Neural progenitor cell (in vitro differentiated cells): ENCODE measurements around the gene SPATA16. TPM values are rescaled to one million over a fixed set of nuclear protein-coding genes. Genes with fewer than 3 reads are reported as not detected.
A peak's percentile ranks its signal among the peaks of the same experiment; 100 is the strongest.

Source experiments
- DNase-seq: peaks from one replicate; pipeline ENCODE4 v3.0.0-alpha.2; 2016; ENCODE audit warnings: low spot score
- H2AFZ ChIP-seq: fragments of 200-600 bp; sonication (generic); replicated peaks from 2 replicates; pipeline ENCODE4 v1.6.1; 2016; ENCODE audit warnings: antibody characterized with exemption
- H3F3A ChIP-seq: fragments of 200-600 bp; sonication (generic); 2 replicates; pipeline ENCODE4 v1.6.1; 2016; ENCODE audit warnings: antibody characterized with exemption, low read depth
- H3K27ac ChIP-seq: fragments of 200-600 bp; sonication (generic); 2 replicates; pipeline ENCODE4 v1.5.1; 2016; ENCODE audit warnings: mild to moderate bottlenecking
- H3K27me3 ChIP-seq: fragments of 200-600 bp; sonication (generic); 2 replicates; pipeline ENCODE4 v1.6.1; 2016; ENCODE audit warnings: mild to moderate bottlenecking, moderate library complexity
- H3K36me3 ChIP-seq: fragments of 200-600 bp; sonication (generic); 2 replicates; pipeline ENCODE4 v1.5.1; 2016
- H3K4me1 ChIP-seq: fragments of 200-600 bp; sonication (generic); 2 replicates; pipeline ENCODE4 v1.6.1; 2016; ENCODE audit warnings: mixed run types
- H3K4me2 ChIP-seq: fragments of 200-600 bp; sonication (generic); 2 replicates; pipeline ENCODE4 v1.6.1; 2016
- H3K4me3 ChIP-seq: fragments of 200-600 bp; sonication (generic); 2 replicates; pipeline ENCODE4 v1.5.1; 2016
- H3K79me2 ChIP-seq: fragments of 200-600 bp; sonication (generic); 2 replicates; pipeline ENCODE4 v1.6.1; 2016; ENCODE audit warnings: low read depth
- H3K9ac ChIP-seq: fragments of 200-600 bp; sonication (generic); 2 replicates; pipeline ENCODE4 v1.6.1; 2016
- H3K9me3 ChIP-seq: fragments of 200-600 bp; sonication (generic); 2 replicates; pipeline ENCODE4 v1.5.1; 2016; ENCODE audit warnings: low read depth
- H4K20me1 ChIP-seq: fragments of 200-600 bp; sonication (generic); 2 replicates; pipeline ENCODE4 v1.6.1; 2016; ENCODE audit warnings: low read depth
- H3K27ac Mint-ChIP-seq: 3 replicates; pipeline ENCODE4 v1.8.0; 2021; ENCODE audit warnings: mixed read lengths
- H3K27me3 Mint-ChIP-seq: 2 replicates; pipeline ENCODE4 v1.8.0; 2022; ENCODE audit warnings: low read depth, mild to moderate bottlenecking, inconsistent platforms, moderate library complexity, mixed read lengths; ENCODE audit not compliant: insufficient read depth
- H3K36me3 Mint-ChIP-seq: 3 replicates; pipeline ENCODE4 v1.8.0; 2021; ENCODE audit warnings: mixed read lengths
- H3K4me1 Mint-ChIP-seq: 3 replicates; pipeline ENCODE4 v1.8.0; 2021; ENCODE audit warnings: mixed read lengths
- H3K4me3 Mint-ChIP-seq: 3 replicates; pipeline ENCODE4 v1.8.0; 2021; ENCODE audit warnings: mild to moderate bottlenecking, moderate library complexity, mixed read lengths
- H3K9me3 Mint-ChIP-seq: 3 replicates; pipeline ENCODE4 v1.8.0; 2020; ENCODE audit warnings: mixed read lengths
- CTCF ChIP-seq: fragments of 200-600 bp; sonication (generic); IDR thresholded peaks from 2 replicates; pipeline ENCODE4 v1.5.1; 2017; ENCODE audit warnings: antibody characterized with exemption, mild to moderate bottlenecking
- EZH2 ChIP-seq: fragments of 200-600 bp; sonication (generic); IDR thresholded peaks from 2 replicates; pipeline ENCODE4 v1.6.1; 2017; ENCODE audit warnings: antibody characterized with exemption, mild to moderate bottlenecking, moderate library complexity
- EZH2phosphoT487 ChIP-seq: fragments of 200-600 bp; sonication (generic); IDR thresholded peaks from 2 replicates; pipeline ENCODE4 v1.6.1; 2017; ENCODE audit warnings: antibody characterized with exemption
- total RNA-seq: library from RNA; depleted of rRNA; stranded (reverse); fragments of >200 nt; gene quantifications from 2 replicates; pipeline ENCODE4 v1.2.3, GENCODE V29; 2015; ENCODE audit warnings: low replicate concordance

Gene SPATA16
- total RNA-seq, 1 donor from 2014 or later: not detected

- Histone ChIP-seq H3K79me2 (no peaks in the 10 kb centered on the region), H3K9ac (no peak overlapping the region), H3K27ac (peak overlapping the region; percentile 88), H3F3A (peaks cover 26% of the 10 kb centered on the region), H3K27me3 (no peaks in the 10 kb centered on the region), H3K4me2 (peak overlapping the region; percentile 65), H3K36me3 (no peaks in the 10 kb centered on the region), H3K4me3 (peak overlapping the region; percentile 12), H3K9me3 (no peaks in the 10 kb centered on the region), H2AFZ (peak overlapping the region; percentile 0), H4K20me1 (no peaks in the 10 kb centered on the region), H3K4me1 (peaks cover 43% of the 10 kb centered on the region)
- Mint-ChIP-seq H3K27ac (no peak overlapping the region), H3K36me3 (peaks cover 3% of the 10 kb centered on the region), H3K4me1 (peaks cover 13% of the 10 kb centered on the region), H3K4me3 (no peak overlapping the region), H3K27me3 (no peaks in the 10 kb centered on the region), H3K9me3 (peaks cover 3% of the 10 kb centered on the region)
- peak; percentile 59 for DNase-seq
- TF ChIP-seq EZH2 (no peak), CTCF (no peak), EZH2phosphoT487 (no peak)
Observed at GRCh38 chr3:172853921-172854666, 286.9 kb downstream of the SPATA16 start.

GRCh38 chr3:172853005-172853404 lies 288.0 kb downstream of the SPATA16 start:
- Histone ChIP-seq H3K4me1 (peaks cover 32% of the 10 kb centered on the region), H3K79me2 (no peaks in the 10 kb centered on the region), H3K36me3 (no peaks in the 10 kb centered on the region), H3K9ac (no peak overlapping the region), H4K20me1 (no peaks in the 10 kb centered on the region), H2AFZ (peak overlapping the region; percentile 45), H3F3A (peaks cover 24% of the 10 kb centered on the region), H3K4me2 (no peak overlapping the region), H3K27ac (peak overlapping the region; percentile 88), H3K27me3 (no peaks in the 10 kb centered on the region), H3K4me3 (no peak overlapping the region), H3K9me3 (no peaks in the 10 kb centered on the region)
- H3K36me3 Mint-ChIP-seq: peaks cover 3% of the 10 kb centered on the region
- H3K27me3 Mint-ChIP-seq: no peaks in the 10 kb centered on the region
- no peak overlapping the region for H3K27ac Mint-ChIP-seq
- peaks cover 5% of the 10 kb centered on the region for H3K9me3 Mint-ChIP-seq
- peaks cover 6% of the 10 kb centered on the region for H3K4me1 Mint-ChIP-seq
- H3K4me3 Mint-ChIP-seq: no peak overlapping the region
- TF ChIP-seq EZH2phosphoT487: no peak
- TF ChIP-seq CTCF: no peak
- no peak for TF ChIP-seq EZH2
- no peak for DNase-seq

GRCh38 chr3:172848910-172849309 lies 292.1 kb downstream of the SPATA16 start:
- peaks cover 2% of the 10 kb centered on the region for H3K36me3 Mint-ChIP-seq
- no peak overlapping the region for H3K4me2 ChIP-seq
- TF ChIP-seq CTCF (no peak), EZH2phosphoT487 (no peak), EZH2 (no peak)

More at GRCh38 chr3:172848910-172849309, 292.1 kb downstream of the SPATA16 start:
- H3K79me2 ChIP-seq: no peaks in the 10 kb centered on the region
- Mint-ChIP-seq H3K4me3 (no peak overlapping the region), H3K4me1 (peaks cover 13% of the 10 kb centered on the region), H3K9me3 (peaks cover 5% of the 10 kb centered on the region), H3K27ac (no peak overlapping the region), H3K27me3 (no peaks in the 10 kb centered on the region)
- peaks cover 25% of the 10 kb centered on the region for H3K4me1 ChIP-seq
- H3F3A ChIP-seq: peaks cover 7% of the 10 kb centered on the region
- H3K36me3 ChIP-seq: no peaks in the 10 kb centered on the region
- no peak for DNase-seq
- no peak overlapping the region for H2AFZ ChIP-seq
- no peaks in the 10 kb centered on the region for H4K20me1 ChIP-seq
- H3K27me3 ChIP-seq: no peaks in the 10 kb centered on the region
- no peak overlapping the region for H3K9ac ChIP-seq
- no peaks in the 10 kb centered on the region for H3K9me3 ChIP-seq
- H3K27ac ChIP-seq: no peak overlapping the region
- no peak overlapping the region for H3K4me3 ChIP-seq
